Cardiac muscle cell (in vitro differentiated cells and primary cell): Measurements from ENCODE around the gene DLX6. TPM values are rescaled to one million over a fixed set of nuclear protein-coding genes. Genes with fewer than 3 reads are reported as not detected.
A peak's percentile ranks its signal among the peaks of the same experiment; 100 is the strongest.
"Not testable (repeated sequence)": the region's sequence is repeated elsewhere in the genome, so short reads cannot be mapped to it uniquely, and the experiment has no call there.

ENCODE experiments used
- DNase-seq, 2 donors: peaks; one replicate each; pipeline versions ENCODE4 v3.0.0 to v3.0.0-alpha.2; 2010 to 2017; ENCODE audit warnings: low read depth in 1 of 2, low spot score in 1 of 2
- H3K27ac ChIP-seq: fragments of 200-600 bp; sonication (generic); 2 replicates; pipeline ENCODE4 v1.5.1; 2016
- H3K27me3 ChIP-seq: fragments of 200-600 bp; sonication (generic); 2 replicates; pipeline ENCODE4 v1.6.0; 2016; ENCODE audit warnings: control low read depth
- H3K36me3 ChIP-seq: fragments of 200-600 bp; sonication (generic); 2 replicates; pipeline ENCODE4 v1.5.1; 2016; ENCODE audit warnings: control low read depth
- H3K4me1 ChIP-seq: fragments of 200-600 bp; sonication (generic); 2 replicates; pipeline ENCODE4 v1.8.1; 2017; ENCODE audit warnings: low read depth, mild to moderate bottlenecking, mixed run types
- H3K4me3 ChIP-seq: fragments of 200-600 bp; sonication (generic); 2 replicates; pipeline ENCODE4 v1.5.1; 2016; ENCODE audit warnings: mild to moderate bottlenecking
- H3K9me3 ChIP-seq: fragments of 200-600 bp; sonication (generic); 2 replicates; pipeline ENCODE4 v1.5.1; 2017; ENCODE audit warnings: low read depth, mild to moderate bottlenecking, control low read depth
- polyA plus RNA-seq: library from polyadenylated mRNA; unstranded; fragments of >200 nt; fragmentation: Nextera tagmentation; extraction: Ambion mirVana; gene quantifications from 2 replicates; pipeline ENCODE4 v1.2.1, GENCODE V29; 2016
- total RNA-seq: library from RNA; depleted of rRNA; stranded (reverse); fragments of >200 nt; gene quantifications from 2 replicates; pipeline ENCODE4 v1.2.3, GENCODE V29; 2016
- TF ChIP-seq, protein P1 (sequence below): IDR thresholded peaks from 2 replicates; pipeline ENCODE4 v1.5.1; 2012; ENCODE audit warnings: low read depth, mild to moderate bottlenecking, low read length

The DLX6 gene
- total and polyA plus RNA-seq, 2 experiments from 2014 or later, result not detected

GRCh38 chr7:97025130-97025499, 19.8 kb downstream of the DLX6 start:
- Histone ChIP-seq H3K9me3 (no peaks in the 10 kb centered on the region), H3K36me3 (no peaks in the 10 kb centered on the region), H3K27ac (no peak overlapping the region), H3K4me3 (no peak overlapping the region), H3K27me3 (peaks cover 95% of the 10 kb centered on the region), H3K4me1 (peaks cover 10% of the 10 kb centered on the region)
- no peak for DNase-seq
- TF ChIP-seq, protein P1, sequence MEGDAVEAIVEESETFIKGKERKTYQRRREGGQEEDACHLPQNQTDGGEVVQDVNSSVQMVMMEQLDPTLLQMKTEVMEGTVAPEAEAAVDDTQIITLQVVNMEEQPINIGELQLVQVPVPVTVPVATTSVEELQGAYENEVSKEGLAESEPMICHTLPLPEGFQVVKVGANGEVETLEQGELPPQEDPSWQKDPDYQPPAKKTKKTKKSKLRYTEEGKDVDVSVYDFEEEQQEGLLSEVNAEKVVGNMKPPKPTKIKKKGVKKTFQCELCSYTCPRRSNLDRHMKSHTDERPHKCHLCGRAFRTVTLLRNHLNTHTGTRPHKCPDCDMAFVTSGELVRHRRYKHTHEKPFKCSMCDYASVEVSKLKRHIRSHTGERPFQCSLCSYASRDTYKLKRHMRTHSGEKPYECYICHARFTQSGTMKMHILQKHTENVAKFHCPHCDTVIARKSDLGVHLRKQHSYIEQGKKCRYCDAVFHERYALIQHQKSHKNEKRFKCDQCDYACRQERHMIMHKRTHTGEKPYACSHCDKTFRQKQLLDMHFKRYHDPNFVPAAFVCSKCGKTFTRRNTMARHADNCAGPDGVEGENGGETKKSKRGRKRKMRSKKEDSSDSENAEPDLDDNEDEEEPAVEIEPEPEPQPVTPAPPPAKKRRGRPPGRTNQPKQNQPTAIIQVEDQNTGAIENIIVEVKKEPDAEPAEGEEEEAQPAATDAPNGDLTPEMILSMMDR, result no peak

DNA sequence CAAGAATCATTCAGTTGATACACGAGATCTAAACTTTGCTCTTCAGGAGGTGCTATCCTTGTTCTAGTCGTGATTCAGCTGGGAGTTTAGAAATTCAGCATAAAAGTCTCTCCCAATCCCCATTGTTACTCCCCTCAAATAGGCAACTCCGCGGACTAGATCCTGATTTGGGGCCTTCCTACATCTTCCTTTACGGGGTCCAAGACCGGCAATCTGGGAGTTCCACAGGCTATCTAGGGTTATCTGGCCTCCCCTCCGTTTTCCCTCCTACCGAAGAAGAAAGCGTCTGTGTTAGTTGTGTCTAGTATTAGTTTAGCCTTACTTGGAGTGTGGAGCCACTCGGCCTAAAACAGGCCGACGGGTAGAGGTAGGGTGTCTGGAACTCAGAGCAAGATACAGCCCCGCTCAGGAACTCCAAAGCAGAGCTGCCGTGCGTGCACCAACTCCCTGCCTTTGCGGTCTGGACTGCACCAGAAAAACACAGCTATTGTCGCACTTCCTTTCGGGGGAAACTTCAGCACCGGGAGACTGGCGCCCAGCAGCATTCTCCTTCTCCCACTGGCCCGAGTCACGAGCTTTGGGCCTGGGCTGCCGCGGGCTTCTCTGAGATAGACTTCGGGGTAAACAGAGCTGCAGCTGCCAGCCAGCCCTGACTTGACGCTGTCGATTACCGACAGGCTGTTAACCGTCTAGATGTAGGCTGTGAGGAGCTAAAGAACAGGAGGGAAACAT, 20.8 kb downstream of the DLX6 start:
- Histone ChIP-seq H3K27me3 (peaks cover 95% of the 10 kb centered on the region), H3K36me3 (no peaks in the 10 kb centered on the region), H3K4me1 (peaks cover 8% of the 10 kb centered on the region), H3K9me3 (no peaks in the 10 kb centered on the region), H3K27ac (no peak overlapping the region), H3K4me3 (no peak overlapping the region)
- DNase-seq, result peak; percentile 11 to 60
- TF ChIP-seq, protein P1, result no peak

GRCh38 chr7:97026715-97027426, 21.5 kb downstream of the DLX6 start:
- no peaks in the 10 kb centered on the region for H3K9me3 ChIP-seq
- peaks cover 94% of the 10 kb centered on the region for H3K27me3 ChIP-seq
- H3K27ac ChIP-seq, result no peak overlapping the region
- H3K36me3 ChIP-seq, result no peaks in the 10 kb centered on the region
- DNase-seq, result no peak
- TF ChIP-seq, protein P1, result no peak
- peaks cover 5% of the 10 kb centered on the region for H3K4me1 ChIP-seq
- peak overlapping the region; percentile 8 for H3K4me3 ChIP-seq

DNA sequence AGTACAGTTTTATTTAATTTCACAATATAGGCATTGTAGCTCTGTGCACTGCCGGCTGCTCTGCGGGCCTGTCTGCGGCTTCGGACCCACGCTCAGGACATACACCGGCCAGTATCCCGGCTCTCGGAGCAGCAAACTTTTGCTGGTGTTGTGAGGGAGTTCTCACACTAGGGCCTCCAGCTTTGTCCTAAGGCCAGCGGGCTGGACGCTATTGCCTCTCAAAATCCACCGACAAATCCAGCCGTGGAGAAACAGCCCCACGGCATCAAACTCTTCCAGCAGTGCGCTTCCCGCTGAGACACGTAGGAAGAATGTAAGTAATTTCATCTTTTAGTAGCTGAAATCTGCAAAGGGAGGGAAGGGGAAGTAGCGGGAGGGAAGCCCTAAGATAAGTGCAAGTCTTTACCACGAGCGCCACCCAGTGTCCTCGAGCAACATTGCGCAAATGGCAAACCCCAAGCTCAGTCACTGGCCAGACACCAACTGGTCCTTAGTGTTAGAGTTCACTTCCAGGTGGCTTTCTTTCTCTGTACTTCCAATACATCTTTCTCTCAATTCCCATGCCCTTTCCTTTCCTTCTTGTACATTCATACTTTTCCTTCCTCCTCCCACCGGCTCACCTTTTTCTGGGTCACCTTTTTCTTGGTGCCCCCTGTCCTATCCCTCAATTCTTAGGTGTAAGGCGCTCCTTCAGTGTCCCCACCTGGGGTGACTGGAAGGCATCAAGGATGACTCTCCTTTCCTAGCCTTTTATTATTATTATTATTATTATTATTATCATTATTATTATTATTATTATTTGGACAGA, 22.3 kb downstream of the DLX6 start:
- Histone ChIP-seq H3K9me3 (no peaks in the 10 kb centered on the region), H3K4me1 (peaks cover 5% of the 10 kb centered on the region), H3K36me3 (no peaks in the 10 kb centered on the region), H3K4me3 (peak overlapping the region; percentile 8), H3K27me3 (peaks cover 91% of the 10 kb centered on the region), H3K27ac (no peak overlapping the region)
- TF ChIP-seq, protein P1, result peak; percentile 91
- DNase-seq, result peak; percentile 81 to 90

DNA sequence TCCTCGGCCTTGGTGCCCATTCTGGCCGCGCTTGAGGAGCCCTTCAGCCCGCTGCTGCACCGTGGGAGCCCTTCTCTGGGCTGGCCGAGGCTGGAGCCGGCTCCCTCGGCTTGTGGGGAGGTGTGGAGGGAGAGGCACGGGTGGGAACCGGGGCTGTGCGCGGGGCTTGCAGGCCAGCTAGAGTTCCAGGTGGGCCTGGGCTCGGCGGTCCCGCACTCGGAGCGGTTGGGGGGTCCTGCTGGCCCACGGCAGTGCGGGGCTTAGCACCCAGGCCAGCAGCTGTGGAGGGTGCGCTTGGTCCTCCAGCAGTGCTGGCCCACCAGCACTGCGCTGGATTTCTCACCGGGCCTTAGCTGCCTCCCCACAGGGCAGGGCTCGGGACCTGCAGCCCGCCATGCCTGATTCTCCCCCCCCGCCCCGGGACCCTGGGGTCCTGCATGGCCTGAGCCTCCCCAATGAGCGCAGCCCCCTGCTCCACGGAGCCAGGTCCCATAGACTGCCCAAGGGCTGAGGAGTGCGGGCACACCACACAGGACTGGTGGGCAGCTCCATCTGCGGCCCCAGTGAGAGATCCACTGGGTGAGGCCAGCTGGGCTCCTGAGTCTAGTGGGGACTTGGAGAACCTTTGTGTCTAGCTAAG, 29.0 kb downstream of the DLX6 start:
- not testable (repeated sequence) for H3K27ac ChIP-seq, DNase-seq, H3K36me3 ChIP-seq, H3K4me1 ChIP-seq, H3K9me3 ChIP-seq, H3K4me3 ChIP-seq
- peaks cover 29% of the 10 kb centered on the region for H3K27me3 ChIP-seq
